Middle frontal gyrus (tissue), 1 donor: ENCODE results near the gene RNASE13.
"Not testable (repeated sequence)": the region's sequence is repeated elsewhere in the genome, so short reads cannot be mapped to it uniquely, and the experiment has no call there.

Experiments used
- DNase-seq: peaks from one replicate; pipeline ENCODE4 v3.0.0-alpha.2; 2015; ENCODE audit warnings: low spot score; ENCODE audit errors: extremely low spot score

RNASE13 gene

GRCh38 chr14:21042918-21043317 lies 8.3 kb upstream of the RNASE13 start:
- DNase-seq, result no peak

DNA sequence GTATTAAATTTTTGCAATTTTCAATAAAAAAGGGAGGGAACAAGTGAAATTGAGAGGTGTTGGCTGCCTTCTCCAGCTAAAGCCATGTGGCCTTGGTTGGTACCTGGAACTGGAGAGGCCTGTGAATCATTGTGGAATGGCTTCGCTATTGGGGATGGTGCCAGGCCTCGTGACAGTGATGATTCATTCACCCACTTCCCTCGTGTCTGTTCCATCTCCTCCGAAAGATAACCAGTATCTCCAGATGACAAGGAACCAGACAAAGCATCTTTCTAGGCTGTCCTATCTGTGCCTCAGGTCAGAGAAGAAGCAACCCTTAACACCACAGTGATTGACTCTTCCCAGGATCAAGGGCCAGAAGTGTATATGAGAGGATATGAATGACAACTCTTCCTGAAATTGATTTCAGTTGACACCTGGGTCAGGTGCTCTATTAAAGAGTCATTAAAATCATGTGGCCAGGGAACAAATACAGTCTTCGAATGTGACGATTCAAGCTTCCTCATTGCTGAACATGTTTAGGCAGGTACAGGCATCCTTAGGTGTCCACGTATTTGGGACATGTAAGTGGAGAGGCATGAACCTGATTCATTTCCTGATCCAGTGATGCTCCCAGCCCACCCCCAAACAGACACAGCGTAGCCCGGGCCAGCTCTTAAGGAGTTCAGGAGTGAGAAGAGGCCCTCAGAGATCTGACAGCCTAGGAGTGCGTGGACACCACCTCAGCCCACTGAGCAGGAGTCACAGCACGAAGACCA lies 7.2 kb upstream of the RNASE13 start, which contains the start of gene RNASE7:
Gene RNASE7 (plus strand): TSS at position 687 of the 758 bp plus-strand sequence. CDS start 631 bp downstream, outside the sequence.
- DNase-seq, result no peak

GRCh38 chr14:21040941-21041340 lies 6.3 kb upstream of the RNASE13 start:
- not testable (repeated sequence) for DNase-seq

DNA sequence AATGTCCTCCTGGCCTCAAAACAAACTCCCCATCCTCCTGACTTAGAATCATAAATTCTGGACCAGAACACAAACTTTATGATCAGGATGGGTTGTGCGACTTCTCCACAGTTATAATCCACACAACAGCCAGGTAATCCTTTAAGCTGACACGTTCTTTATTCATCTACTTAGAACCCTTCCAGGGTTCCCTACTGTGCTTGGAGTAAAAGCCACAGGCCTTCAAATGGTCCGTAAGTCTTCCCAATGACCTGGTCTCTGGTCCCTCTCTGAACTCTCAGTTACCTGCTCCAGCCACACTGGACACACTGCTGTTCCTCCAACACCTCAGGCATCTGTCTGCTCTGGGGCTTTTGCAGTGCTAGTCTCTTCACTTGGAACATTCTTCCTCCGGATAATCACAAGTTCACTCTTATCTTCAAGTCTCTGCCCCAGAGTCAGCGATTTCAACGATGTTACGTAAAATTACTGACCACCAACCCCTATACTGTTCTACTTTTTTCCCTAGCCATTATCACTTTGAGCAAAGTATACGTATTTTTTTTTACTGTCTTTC lies 5.8 kb upstream of the RNASE13 start:
- DNase-seq, result no peak

DNA sequence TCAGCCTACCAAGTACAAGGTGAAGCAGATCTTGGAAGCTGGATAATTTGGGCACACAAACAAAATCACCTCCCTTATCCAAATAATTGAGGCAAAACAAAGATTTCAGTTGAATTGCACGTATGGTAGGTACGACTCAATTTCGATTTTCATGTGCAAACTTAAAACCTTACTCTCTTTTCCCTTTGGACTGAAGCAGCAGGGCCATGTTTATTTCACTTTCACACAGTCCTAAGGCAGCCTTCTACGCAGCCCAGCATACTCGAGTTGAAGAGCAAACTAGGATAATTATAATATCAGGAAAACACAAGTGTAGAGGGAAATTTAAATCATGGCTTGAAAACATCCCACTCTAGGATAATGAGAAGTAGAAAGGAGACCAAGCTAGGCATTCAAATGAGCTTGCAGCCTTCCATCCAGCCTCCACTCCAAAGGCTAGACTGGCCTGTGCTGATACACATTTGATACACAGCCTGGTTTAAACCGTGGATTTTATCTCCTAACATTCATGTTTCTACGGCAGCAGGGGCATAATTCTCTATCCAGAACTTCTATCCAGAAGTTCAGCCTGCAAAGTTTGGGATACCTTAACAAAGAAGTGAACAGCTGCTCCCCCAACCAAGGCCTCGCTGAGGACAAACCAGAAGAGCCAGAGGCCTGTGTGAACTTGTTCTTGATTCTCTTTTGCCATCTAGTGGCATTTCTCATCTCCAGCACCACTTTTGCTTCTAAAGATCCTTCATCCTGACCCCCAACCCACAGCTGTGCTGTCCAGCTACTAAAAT lies 5.2 kb upstream of the RNASE13 start:
- peak; percentile 44 for DNase-seq

- peak; percentile 42 for DNase-seq
Observed at GRCh38 chr14:21038441-21039422, 4.1 kb upstream of the RNASE13 start.

- no peak for DNase-seq
Observed at GRCh38 chr14:21037156-21037555, 2.5 kb upstream of the RNASE13 start.

DNA sequence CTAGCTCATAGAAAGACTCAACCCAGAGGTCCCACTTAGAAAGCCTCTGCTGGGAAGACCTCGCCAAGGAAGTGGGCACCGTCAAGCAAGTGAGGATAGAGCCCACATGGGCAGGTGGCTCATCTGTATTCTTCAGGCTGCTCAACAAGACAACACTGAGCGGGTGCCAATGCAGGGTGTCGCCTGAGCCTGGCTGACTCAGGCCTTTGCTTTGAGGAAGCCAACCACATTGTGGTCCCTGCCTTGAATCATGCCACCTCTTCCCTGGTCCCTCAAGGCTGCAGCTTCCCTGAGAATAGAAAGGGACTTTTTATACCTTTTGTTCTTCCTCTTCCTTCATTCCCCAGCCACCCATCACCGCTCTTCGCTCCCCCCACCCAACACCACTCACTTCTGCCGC lies 2.1 kb upstream of the RNASE13 start:
- DNase-seq, result no peak

DNA sequence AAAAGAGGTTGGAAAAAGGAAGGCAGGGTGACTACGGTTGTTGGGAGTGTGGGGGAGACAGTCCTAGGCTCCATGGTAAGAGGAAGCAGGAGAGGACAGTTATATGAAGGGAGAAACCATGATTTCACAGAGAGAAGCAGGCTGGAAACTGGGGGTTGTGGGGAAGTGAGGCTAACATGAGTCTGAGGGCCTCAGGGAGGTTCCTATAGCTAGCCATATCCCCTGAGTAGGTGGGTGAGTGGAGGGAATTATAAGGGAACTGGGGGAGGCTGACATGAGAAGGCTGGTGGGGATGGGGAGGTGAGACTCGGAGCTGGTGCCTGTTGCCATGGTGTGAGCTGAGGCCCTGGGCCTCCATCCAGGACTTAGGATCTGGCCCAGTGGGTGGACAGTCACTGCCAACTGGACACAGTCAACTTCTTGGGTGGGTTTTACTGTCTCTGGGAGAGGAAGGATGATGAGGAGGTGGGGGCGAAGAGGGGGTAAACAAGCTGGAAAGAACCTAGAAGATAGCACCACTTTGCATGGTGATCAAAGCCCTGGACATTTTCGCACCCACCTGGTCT lies 1.4 kb downstream of the RNASE13 start:
- no peak for DNase-seq

GRCh38 chr14:21032326-21033132 lies 2.1 kb downstream of the RNASE13 start:
- DNase-seq, result no peak

- DNase-seq, result no peak
Observed at GRCh38 chr14:21030531-21030930, 4.1 kb downstream of the RNASE13 start.

DNA sequence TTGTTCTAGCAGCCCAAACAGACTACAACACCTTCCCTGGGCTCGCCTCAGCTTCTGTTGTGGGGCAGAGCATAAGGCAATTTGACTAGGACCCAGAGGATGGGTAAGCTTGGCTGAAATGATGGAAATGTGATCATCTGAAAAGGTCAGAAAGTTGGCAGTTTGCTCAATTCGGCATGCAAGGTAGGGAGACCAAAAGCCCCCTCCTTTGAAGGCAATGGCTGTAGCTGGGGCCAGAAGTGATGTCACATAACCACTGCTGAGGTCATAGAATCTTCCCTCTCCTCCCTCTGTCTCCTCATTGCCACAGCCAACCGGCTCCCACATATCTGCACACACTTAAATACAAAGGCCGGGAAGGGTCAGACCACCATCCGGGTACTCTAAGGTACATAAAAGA lies 4.7 kb downstream of the RNASE13 start, which contains the start of gene TPPP2:
Gene TPPP2 (plus strand): TSS at position 301 of the 400 bp plus-strand sequence. CDS start 365 bp downstream, outside the sequence.
- no peak for DNase-seq

GRCh38 chr14:21026988-21027315 lies 7.7 kb downstream of the RNASE13 start:
- no peak for DNase-seq

DNA sequence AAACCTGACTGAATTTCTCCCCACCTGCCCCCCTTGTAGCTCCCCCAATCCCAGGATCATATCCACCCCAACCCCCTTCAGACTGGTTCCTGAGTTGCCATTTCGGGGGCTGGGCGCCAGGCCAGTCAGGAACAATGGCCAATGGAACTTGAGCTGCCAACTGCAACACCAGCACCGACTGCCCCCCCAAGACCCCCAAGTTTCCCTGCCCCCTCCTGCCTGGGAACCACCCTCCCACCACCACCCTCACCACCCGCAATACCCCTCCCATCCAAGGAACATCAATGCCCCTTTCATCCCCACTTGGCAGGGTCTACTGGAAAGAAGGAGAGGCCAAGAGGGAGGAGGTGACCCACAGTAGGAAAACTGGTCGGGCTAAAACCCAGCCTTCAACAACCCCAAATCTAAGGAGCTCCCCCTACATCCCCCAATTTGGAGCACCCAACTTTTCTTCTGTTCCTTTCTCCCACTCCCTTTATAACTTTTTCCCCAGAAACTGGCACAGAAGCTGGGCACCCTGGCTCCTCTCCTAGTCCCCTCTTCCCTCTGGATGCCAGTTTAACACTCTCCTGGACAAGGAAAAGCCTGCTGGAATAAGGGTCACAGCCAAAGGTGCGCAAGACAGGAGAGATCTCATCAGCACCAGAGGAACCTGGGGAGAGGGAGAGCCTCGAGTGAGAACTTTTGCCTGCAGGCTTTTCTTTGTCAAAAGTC lies 8.2 kb downstream of the RNASE13 start:
- peak; percentile 55 for DNase-seq

DNA sequence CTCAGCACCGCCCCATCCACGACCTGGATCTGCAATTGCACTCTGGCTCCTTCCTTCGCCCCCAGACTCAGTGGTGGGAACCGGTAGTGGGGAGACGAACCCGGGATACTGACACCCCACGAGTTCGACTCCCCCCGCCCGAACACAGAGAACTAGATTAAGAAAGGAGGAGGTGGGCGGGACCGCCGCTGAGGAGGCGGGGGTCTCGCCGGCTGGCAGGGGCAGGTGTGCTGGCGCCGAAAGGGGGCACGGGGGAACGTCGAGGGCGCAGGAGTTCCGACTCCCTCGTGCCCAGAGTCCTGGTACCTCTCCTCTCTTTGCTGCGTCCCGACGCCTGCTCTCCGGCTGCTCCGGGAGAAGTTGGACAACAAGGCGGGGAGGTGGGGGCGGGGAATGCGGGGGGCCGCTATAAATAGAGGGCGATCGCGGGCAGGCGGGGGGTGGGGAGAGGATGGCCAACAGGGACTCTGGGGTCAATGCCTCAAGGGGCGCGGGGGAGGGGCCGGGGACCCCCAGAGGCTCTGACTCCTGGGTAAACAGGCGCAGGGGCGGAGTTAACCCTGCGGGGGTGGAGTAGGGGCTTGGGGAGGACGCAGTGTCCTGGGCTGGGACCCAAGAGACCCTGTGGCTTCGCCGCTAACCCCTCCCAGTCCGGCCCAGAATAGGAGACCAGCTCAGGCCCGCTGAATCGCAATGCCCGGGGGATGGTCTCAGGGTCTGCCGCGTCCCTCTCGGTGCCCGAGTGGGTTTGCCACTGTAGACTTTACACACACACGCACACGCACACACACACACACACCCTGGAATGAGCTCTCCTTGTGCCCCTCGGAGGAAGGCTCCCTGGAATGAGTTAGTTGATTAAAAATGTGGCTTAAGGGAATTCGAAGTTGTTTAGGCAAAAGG lies 9.0 kb downstream of the RNASE13 start:
- peak; percentile 46 for DNase-seq

DNA sequence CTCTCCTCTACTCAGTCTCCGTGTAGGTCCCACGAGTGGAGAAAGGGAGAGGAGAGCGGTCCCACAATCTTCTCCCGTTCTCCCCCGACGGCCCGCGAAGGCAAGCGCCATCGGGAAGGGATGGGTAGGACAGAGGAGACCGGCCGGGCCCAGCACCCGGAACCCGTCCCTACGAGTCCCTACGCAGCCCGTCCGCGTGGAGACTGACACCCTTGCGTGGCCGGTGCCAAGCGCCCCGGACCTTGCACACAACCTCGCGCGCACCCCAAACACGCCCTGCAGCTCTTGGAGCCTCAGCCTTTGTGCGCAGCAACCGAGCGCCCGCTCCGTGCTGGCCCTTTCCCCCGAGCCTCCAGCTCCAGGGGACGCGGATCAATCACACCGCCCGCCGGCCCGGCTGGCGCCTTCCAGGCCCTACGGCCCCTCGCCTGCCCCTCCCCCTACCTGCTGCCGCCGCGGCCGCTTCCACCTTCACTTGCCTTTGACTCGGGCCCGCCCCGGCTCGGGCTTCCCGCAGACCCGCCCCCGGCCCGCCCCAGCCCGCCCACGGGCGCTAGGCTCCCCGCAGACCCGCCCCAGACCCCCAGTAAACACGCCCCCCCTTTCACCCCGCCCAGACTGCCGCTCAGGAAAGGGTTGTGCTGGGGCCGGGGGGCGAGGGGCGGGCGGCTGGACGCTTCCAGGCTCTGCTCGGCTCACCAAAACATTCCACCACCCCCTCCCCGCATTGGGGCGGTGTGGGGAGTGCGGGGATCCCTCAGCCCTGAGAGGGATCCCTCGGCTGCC lies 9.8 kb downstream of the RNASE13 start, which contains the start of gene NDRG2:
Gene NDRG2 (minus strand): TSS at position 477 of the 786 bp plus-strand sequence. CDS start 1,746 bp downstream, outside the sequence.
- DNase-seq, result no peak
